Stimulated activated CD4-positive, alpha-beta T cell treated with anti-CD3 and anti-CD28 coated beads, TNF-alpha, amount 100 ng/mL, for 1 hour (primary cell): ENCODE results near the gene CHD5.
"Not testable (repeated sequence)": the region's sequence is repeated elsewhere in the genome, so short reads cannot be mapped to it uniquely, and the experiment has no call there.

Source experiments
- DNase-seq, 3 donors: peaks; one replicate each; pipeline ENCODE4 v3.0.0-alpha.2; 2020; ENCODE audit warnings: low read depth in 3 of 3, low spot score in 1 of 3

CHD5 gene

GRCh38 chr1:6070450-6070974 lies 109.6 kb downstream of the CHD5 start:
- DNase-seq, result no peak

GRCh38 chr1:6069573-6069972 lies 110.5 kb downstream of the CHD5 start:
- DNase-seq, result no peak

- DNase-seq, result no peak
These were observed 111.2 kb downstream of the CHD5 start for GRCh38 chr1:6068932-6069331.

- no peak for DNase-seq
These were observed 112.0 kb downstream of the CHD5 start for GRCh38 chr1:6068073-6068472.

DNA sequence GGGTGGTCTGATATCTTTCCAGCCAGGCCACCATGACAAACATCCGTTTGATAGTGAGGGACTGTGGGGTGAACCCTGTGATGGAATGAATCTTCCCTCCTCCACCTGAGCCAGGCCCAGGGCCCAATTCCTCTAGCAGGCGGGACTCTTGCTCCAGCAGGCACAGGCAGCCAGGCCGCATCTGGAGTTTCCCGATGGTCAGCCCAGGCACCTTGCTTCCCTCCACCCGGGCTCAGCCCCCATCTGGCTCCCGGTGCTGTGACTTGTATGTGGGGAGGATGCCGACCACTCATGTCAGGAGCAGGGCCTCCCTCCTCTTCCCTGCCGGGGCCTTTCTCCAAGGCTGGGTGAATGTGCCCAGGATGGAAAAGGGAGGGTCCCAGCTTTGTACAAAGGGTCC lies 113.4 kb downstream of the CHD5 start:
- DNase-seq, result no peak

- no peak for DNase-seq
These were observed 114.8 kb downstream of the CHD5 start for GRCh38 chr1:6065093-6065858.

- not testable (repeated sequence) for DNase-seq
These were observed 116.5 kb downstream of the CHD5 start for GRCh38 chr1:6063532-6064053.

GRCh38 chr1:6062670-6063069 lies 117.5 kb downstream of the CHD5 start:
- no peak for DNase-seq

- DNase-seq, result no peak
These were observed 120.3 kb downstream of the CHD5 start for GRCh38 chr1:6059866-6060265.

- DNase-seq, result no peak
These were observed 122.8 kb downstream of the CHD5 start for GRCh38 chr1:6057170-6057845.

- DNase-seq, result no peak
These were observed 123.6 kb downstream of the CHD5 start for GRCh38 chr1:6056572-6056948.

DNA sequence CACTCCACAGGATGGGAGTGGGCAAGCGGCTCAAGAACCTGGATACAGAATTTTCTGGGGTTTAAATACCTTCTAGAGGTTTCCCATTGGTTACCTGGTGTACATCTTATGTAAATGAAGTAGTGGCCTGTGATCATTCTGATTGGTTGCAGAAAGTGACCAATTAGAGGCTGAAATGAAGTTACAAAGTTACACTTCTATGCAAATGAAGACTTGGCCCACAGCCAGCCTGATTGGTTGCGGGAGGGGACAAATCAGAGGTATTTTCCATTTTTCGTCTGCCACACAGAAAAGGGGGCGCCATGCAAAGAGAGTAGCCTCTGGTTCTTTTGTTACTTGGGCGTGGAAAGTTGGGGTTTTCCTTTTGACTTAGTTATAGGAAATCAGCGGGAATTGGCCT lies 125.5 kb downstream of the CHD5 start:
- DNase-seq, result no peak

DNA sequence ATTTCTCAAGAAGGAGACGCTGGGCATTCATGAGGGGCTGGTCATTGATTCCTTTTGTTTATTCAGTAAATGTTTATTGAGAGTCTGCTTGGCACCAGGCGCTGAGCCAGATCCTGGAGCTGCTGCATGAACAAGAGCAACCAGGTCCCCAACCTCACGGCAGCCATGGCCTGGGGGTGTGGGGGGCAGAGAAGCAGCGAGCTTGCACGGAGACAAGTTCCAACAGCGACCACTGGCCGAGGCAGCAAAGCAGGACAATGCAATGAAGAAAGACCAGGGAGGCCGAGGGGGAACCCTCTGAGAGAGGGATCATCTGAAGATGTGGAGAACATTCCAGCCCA lies 126.9 kb downstream of the CHD5 start:
- DNase-seq, result no peak

GRCh38 chr1:6052543-6053205 lies 127.4 kb downstream of the CHD5 start:
- DNase-seq, result peak in 1 of 3 donors; percentile 21
